ENCODE data around the gene TIGD4. TPM values are rescaled to one million over a fixed set of nuclear protein-coding genes. Genes with fewer than 3 reads are reported as not detected.

Gene TIGD4
- polyA plus RNA-seq, 2 of the 4 experiments (the other 2 are of a cell fraction), result 0.30 to 0.45 TPM

- CTCF ChIA-PET, result no interaction called here
- ATAC-seq, result no peak
These were observed 29.1 kb upstream of the TIGD4 start for GRCh38 chr4:152808670-152809069.

GRCh38 chr4:152807294-152807829 is 27.8 kb upstream of the TIGD4 start:
- no peaks in the 10 kb centered on the region for H3K9me3 ChIP-seq
- no peak for DNase-seq (ENCODE audit: low read depth in 1 of 2, low spot score in 1 of 2)
- no peak for TF ChIP-seq KDM1A (IDR thresholded peaks at IDR 0.05; ENCODE audit: low read depth)
- no peak for TF ChIP-seq TP53 (CRISPR knock-in tag; IDR thresholded peaks at IDR 0.05)
- TF ChIP-seq, protein P1, sequence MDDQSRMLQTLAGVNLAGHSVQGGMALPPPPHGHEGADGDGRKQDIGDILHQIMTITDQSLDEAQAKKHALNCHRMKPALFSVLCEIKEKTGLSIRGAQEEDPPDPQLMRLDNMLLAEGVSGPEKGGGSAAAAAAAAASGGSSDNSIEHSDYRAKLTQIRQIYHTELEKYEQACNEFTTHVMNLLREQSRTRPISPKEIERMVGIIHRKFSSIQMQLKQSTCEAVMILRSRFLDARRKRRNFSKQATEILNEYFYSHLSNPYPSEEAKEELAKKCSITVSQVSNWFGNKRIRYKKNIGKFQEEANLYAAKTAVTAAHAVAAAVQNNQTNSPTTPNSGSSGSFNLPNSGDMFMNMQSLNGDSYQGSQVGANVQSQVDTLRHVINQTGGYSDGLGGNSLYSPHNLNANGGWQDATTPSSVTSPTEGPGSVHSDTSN (IDR thresholded peaks at IDR 0.05), result no peak
- TF ChIP-seq HMGXB4 (CRISPR knock-in tag; IDR thresholded peaks at IDR 0.05; ENCODE audit: borderline replicate concordance), result no peak
- TF ChIP-seq USF2 (IDR thresholded peaks at IDR 0.05), result no peak
- no peak for TF ChIP-seq CHD4 (IDR thresholded peaks at IDR 0.05; ENCODE audit: borderline replicate concordance)
- no peak for TF ChIP-seq FOSL2 (IDR thresholded peaks at IDR 0.05)
- TF ChIP-seq FOSL2 (CRISPR knock-in tag; IDR thresholded peaks at IDR 0.05), result no peak
- no peak for TF ChIP-seq MAZ (IDR thresholded peaks at IDR 0.05; ENCODE audit: borderline replicate concordance, low read depth, low read length)
- no peak for TF ChIP-seq EHMT2 (IDR thresholded peaks at IDR 0.05; ENCODE audit: low read depth)
- no peak for TF ChIP-seq GATA3 (IDR thresholded peaks at IDR 0.05; ENCODE audit: borderline replicate concordance)
- no peak for TF ChIP-seq EP300 (IDR thresholded peaks at IDR 0.05)
- no peak for TF ChIP-seq EHF (CRISPR knock-in tag; IDR thresholded peaks at IDR 0.05)
- TF ChIP-seq SMC3 (IDR thresholded peaks at IDR 0.05), result no peak
- no peak for TF ChIP-seq POLR2AphosphoS2 (conservative IDR thresholded peaks at IDR 0.05; ENCODE audit: low read length)
- no peak for TF ChIP-seq NR3C1 (IDR thresholded peaks at IDR 0.05)
- TF ChIP-seq KDM5A (IDR thresholded peaks at IDR 0.05), result no peak
- H3K27ac ChIP-seq, result no peak overlapping the region
- H3K4me2 ChIP-seq, result no peak overlapping the region
- no peak overlapping the region for H3K4me3 ChIP-seq
- ChIA-PET POLR2A (no interaction called here), CTCF (no interaction called here)
- FAIRE-seq, result no peak
- ATAC-seq, result no peak
- H3K4me1 ChIP-seq, result no peaks in the 10 kb centered on the region
- WGBS (ENCODE audit: missing lambda C conversion rate), result 94% methylated on average over 3 of the region's 3 CpGs

More at GRCh38 chr4:152808670-152809069, 29.1 kb upstream of the TIGD4 start:
- TF ChIP-seq CBX2 (IDR thresholded peaks at IDR 0.05; ENCODE audit: borderline replicate concordance, low read depth) (no peak), HOXB5 (CRISPR knock-in tag; IDR thresholded peaks at IDR 0.05) (no peak), NFE2L2 (conservative IDR thresholded peaks at IDR 0.05; ENCODE audit: low read length) (no peak), KDM1A (IDR thresholded peaks at IDR 0.05; ENCODE audit: low read depth) (no peak), POLR2A (IDR thresholded peaks at IDR 0.05; ENCODE audit: low read length) (no peak), FOSL2 (IDR thresholded peaks at IDR 0.05) (no peak), FOSL2 (CRISPR knock-in tag; IDR thresholded peaks at IDR 0.05) (no peak)
- TF ChIP-seq, protein P2, sequence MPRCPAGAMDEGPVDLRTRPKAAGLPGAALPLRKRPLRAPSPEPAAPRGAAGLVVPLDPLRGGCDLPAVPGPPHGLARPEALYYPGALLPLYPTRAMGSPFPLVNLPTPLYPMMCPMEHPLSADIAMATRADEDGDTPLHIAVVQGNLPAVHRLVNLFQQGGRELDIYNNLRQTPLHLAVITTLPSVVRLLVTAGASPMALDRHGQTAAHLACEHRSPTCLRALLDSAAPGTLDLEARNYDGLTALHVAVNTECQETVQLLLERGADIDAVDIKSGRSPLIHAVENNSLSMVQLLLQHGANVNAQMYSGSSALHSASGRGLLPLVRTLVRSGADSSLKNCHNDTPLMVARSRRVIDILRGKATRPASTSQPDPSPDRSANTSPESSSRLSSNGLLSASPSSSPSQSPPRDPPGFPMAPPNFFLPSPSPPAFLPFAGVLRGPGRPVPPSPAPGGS (IDR thresholded peaks at IDR 0.05), result no peak
- POLR2A ChIA-PET, result no interaction called here
- Histone ChIP-seq H3K9me3 (no peaks in the 10 kb centered on the region), H3K4me1 (no peaks in the 10 kb centered on the region), H3K4me2 (no peak overlapping the region), H3K27ac (no peak overlapping the region), H3K4me3 (no peak overlapping the region)
- DNase-seq (ENCODE audit: low read depth in 1 of 2, low spot score in 1 of 2) (no peak), FAIRE-seq (no peak)
- WGBS (ENCODE audit: missing lambda C conversion rate), result 94% methylated on average over 8 of the region's 8 CpGs
